SU-DHL-6 (cell line): Measurements from ENCODE around the gene RSBN1L.
A peak's percentile ranks its signal among the peaks of the same experiment; 100 is the strongest.
"Not testable (repeated sequence)": the region's sequence is repeated elsewhere in the genome, so short reads cannot be mapped to it uniquely, and the experiment has no call there.

ENCODE experiments used
- H2AFZ ChIP-seq: fragments of 200-600 bp; sonication (generic); 2 replicates; pipeline ENCODE4 v1.6.1; 2014; ENCODE audit warnings: low read depth, mild to moderate bottlenecking, moderate library complexity, mixed read lengths, antibody characterized with exemption, low read length; ENCODE audit not compliant: severe bottlenecking
- H3F3A ChIP-seq: fragments of 200-600 bp; shearing (Covaris generic); 2 replicates; pipeline ENCODE4 v1.6.0; 2016; ENCODE audit warnings: antibody characterized with exemption, mild to moderate bottlenecking; ENCODE audit not compliant: insufficient read depth
- H3K27ac ChIP-seq: fragments of 200-600 bp; sonication (generic); 2 replicates; pipeline ENCODE4 v1.5.1; 2016; ENCODE audit warnings: low read depth, mild to moderate bottlenecking, low read length, moderate library complexity, mixed read lengths
- H3K27me3 ChIP-seq: fragments of 200-600 bp; sonication (generic), shearing (Covaris generic); 2 replicates; pipeline ENCODE4 v1.6.0; 2014; ENCODE audit warnings: mild to moderate bottlenecking, low read length
- H3K36me3 ChIP-seq: fragments of 200-600 bp; sonication (generic); 2 replicates; pipeline ENCODE4 v1.6.1; 2014; ENCODE audit warnings: mild to moderate bottlenecking, low read length, mixed read lengths
- H3K4me2 ChIP-seq: fragments of 300-600, 200-600 bp; shearing (Covaris generic), sonication (generic); 2 replicates; pipeline ENCODE4 v1.6.0; 2014; ENCODE audit warnings: low read length, low read depth, mild to moderate bottlenecking; ENCODE audit not compliant: poor library complexity, severe bottlenecking
- H3K4me3 ChIP-seq: fragments of 200-600 bp; sonication (generic); 2 replicates; pipeline ENCODE4 v1.5.1; 2014; ENCODE audit warnings: antibody characterized with exemption, low read length, mild to moderate bottlenecking, mixed read lengths; ENCODE audit not compliant: insufficient read depth, poor library complexity, severe bottlenecking
- H3K79me2 ChIP-seq: fragments of 200-600 bp; sonication (generic); 2 replicates; pipeline ENCODE4 v1.6.1; 2014; ENCODE audit warnings: mild to moderate bottlenecking, low read length, moderate library complexity; ENCODE audit not compliant: insufficient read depth
- H3K9ac ChIP-seq: fragments of 200-600 bp; sonication (generic); 2 replicates; pipeline ENCODE4 v1.7.0; 2014; ENCODE audit warnings: mild to moderate bottlenecking, low read length
- H3K9me2 ChIP-seq: fragments of 200-600 bp; sonication (generic); replicated peaks from 2 replicates; pipeline ENCODE4 v1.6.1; 2014; ENCODE audit warnings: low read length; ENCODE audit not compliant: insufficient read depth
- H3K9me3 ChIP-seq: fragments of 200-600 bp; sonication (generic); 2 replicates; pipeline ENCODE4 v1.6.1; 2014; ENCODE audit warnings: low read length, mixed read lengths; ENCODE audit not compliant: insufficient read depth
- H4K20me1 ChIP-seq: fragments of 200-600 bp; sonication (generic); 2 replicates; pipeline ENCODE4 v1.6.1; 2014; ENCODE audit warnings: low read depth, mild to moderate bottlenecking, antibody characterized with exemption, low read length, moderate library complexity, mixed read lengths
- CTCF ChIP-seq: fragments of 200-600 bp; sonication (generic); IDR thresholded peaks from one replicate; pipeline ENCODE4 v1.5.1; 2017; ENCODE audit warnings: antibody characterized with exemption, mild to moderate bottlenecking, low read length, moderate library complexity; ENCODE audit not compliant: insufficient read depth, poor library complexity, severe bottlenecking
- EZH2phosphoT487 ChIP-seq: fragments of 200-600 bp; sonication (generic), shearing (Covaris generic); conservative IDR thresholded peaks from 2 replicates; pipeline ENCODE4 v1.6.1; 2018; ENCODE audit warnings: mild to moderate bottlenecking, antibody characterized with exemption, low read length, moderate library complexity, mixed read lengths

Gene RSBN1L

GRCh38 chr7:77702513-77702912 is 6.3 kb downstream of the RSBN1L start:
- peaks cover 100% of the 10 kb centered on the region for H3K79me2 ChIP-seq
- H3K27ac ChIP-seq = no peak overlapping the region
- peaks cover 18% of the 10 kb centered on the region; the same call in 1 of the 2 replicates for H4K20me1 ChIP-seq

GRCh38 chr7:77702968-77703472 is 6.8 kb downstream of the RSBN1L start:
- no peak overlapping the region for H3K4me3 ChIP-seq
- peaks cover 13% of the 10 kb centered on the region; the same call in 1 of the 2 replicates for H3K36me3 ChIP-seq
- no peak overlapping the region for H3K4me2 ChIP-seq
- no peak overlapping the region for H3K27ac ChIP-seq
- peaks cover 19% of the 10 kb centered on the region for H3F3A ChIP-seq
- H3K79me2 ChIP-seq = peaks cover 100% of the 10 kb centered on the region
- no peak overlapping the region for H2AFZ ChIP-seq
- H3K9ac ChIP-seq = no peak overlapping the region
- no peaks in the 10 kb centered on the region for H3K9me2 ChIP-seq
- no peaks in the 10 kb centered on the region for H3K27me3 ChIP-seq
- no peak for TF ChIP-seq CTCF
- TF ChIP-seq EZH2phosphoT487 = no peak
- peaks cover 18% of the 10 kb centered on the region; the same call in 1 of the 2 replicates for H4K20me1 ChIP-seq
- no peaks in the 10 kb centered on the region for H3K9me3 ChIP-seq

More at GRCh38 chr7:77702513-77702912, 6.3 kb downstream of the RSBN1L start:
- H3K36me3 ChIP-seq = peaks cover 13% of the 10 kb centered on the region; the same call in 1 of the 2 replicates
- no peak overlapping the region for H3K9ac ChIP-seq
- no peak overlapping the region for H2AFZ ChIP-seq
- no peak overlapping the region for H3K4me3 ChIP-seq
- no peaks in the 10 kb centered on the region for H3K27me3 ChIP-seq
- H3K9me2 ChIP-seq = no peaks in the 10 kb centered on the region
- H3K9me3 ChIP-seq = no peaks in the 10 kb centered on the region
- H3F3A ChIP-seq = peaks cover 24% of the 10 kb centered on the region
- TF ChIP-seq CTCF (no peak), EZH2phosphoT487 (no peak)
- H3K4me2 ChIP-seq = peak overlapping the region; percentile 17

GRCh38 chr7:77703669-77704068 is 7.4 kb downstream of the RSBN1L start:
- H2AFZ ChIP-seq, H3K9ac ChIP-seq, H3K4me3 ChIP-seq, H3K27ac ChIP-seq, H3K9me3 ChIP-seq, H3K4me2 ChIP-seq, H3K27me3 ChIP-seq, H3K9me2 ChIP-seq: not testable (repeated sequence)
- Histone ChIP-seq H3K36me3 (peaks cover 13% of the 10 kb centered on the region; the same call in 1 of the 2 replicates), H3F3A (peaks cover 15% of the 10 kb centered on the region), H4K20me1 (peaks cover 18% of the 10 kb centered on the region; the same call in 1 of the 2 replicates), H3K79me2 (peaks cover 100% of the 10 kb centered on the region)

- TF ChIP-seq CTCF (no peak), EZH2phosphoT487 (no peak)
These were observed 11.3 kb downstream of the RSBN1L start for GRCh38 chr7:77707504-77707992.

More at GRCh38 chr7:77707504-77707992, 11.3 kb downstream of the RSBN1L start:
- no peaks in the 10 kb centered on the region for H3K27me3 ChIP-seq
- no peaks in the 10 kb centered on the region for H3K9me3 ChIP-seq
- no peak overlapping the region for H2AFZ ChIP-seq
- peaks cover 19% of the 10 kb centered on the region; the same call in 1 of the 2 replicates for H3K36me3 ChIP-seq
- no peak overlapping the region for H3K27ac ChIP-seq
- H3K9me2 ChIP-seq = no peaks in the 10 kb centered on the region
- H3K79me2 ChIP-seq = peaks cover 100% of the 10 kb centered on the region
- H3K4me2 ChIP-seq = no peak overlapping the region
- no peak overlapping the region for H3K9ac ChIP-seq
- peaks cover 25% of the 10 kb centered on the region; the same call in 1 of the 2 replicates for H4K20me1 ChIP-seq
- H3K4me3 ChIP-seq = no peak overlapping the region
- no peaks in the 10 kb centered on the region; the same call in 1 of the 2 replicates for H3F3A ChIP-seq
